ENCODE data around the gene DCP1B.
A peak's percentile ranks its signal among the peaks of the same experiment; 100 is the strongest.

Gene DCP1B

DNA sequence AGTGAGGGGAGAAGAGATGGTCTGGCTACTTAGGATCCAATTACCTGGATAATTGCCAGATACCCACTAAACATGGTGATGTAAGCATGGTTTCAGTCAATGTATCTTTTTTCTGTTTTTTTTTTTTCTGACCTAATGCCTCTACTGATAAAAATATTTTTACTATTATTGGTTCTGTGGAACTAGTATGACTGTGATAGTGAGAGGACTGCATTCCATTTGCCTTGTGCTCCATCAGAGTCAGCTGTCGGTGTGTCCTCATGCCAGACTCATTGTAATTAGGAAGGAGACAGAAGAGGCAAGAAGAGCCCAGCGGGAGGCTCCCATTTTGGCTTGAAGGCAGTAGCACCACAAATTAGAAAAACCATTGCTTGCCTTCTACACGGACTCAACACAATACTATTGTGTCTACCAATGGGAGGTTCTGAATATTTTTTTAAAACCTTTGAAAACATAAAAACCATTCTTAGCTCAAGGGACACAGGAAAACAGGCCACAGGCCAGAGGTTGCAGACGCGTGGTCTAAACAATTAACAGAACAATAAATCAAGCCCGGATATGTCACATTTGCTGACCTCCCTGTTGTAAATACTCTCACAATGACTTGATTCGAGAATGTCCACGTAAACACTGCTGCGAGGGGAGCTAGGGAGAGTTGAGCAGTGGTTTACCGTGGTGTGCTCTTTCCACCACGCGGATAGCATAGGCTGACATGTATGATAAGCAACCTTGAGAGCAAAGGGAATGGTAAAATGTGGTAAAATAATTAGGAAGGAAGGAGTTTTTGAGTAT is 13.5 kb upstream of the DCP1B start:
- no peak for DNase-seq

DNA sequence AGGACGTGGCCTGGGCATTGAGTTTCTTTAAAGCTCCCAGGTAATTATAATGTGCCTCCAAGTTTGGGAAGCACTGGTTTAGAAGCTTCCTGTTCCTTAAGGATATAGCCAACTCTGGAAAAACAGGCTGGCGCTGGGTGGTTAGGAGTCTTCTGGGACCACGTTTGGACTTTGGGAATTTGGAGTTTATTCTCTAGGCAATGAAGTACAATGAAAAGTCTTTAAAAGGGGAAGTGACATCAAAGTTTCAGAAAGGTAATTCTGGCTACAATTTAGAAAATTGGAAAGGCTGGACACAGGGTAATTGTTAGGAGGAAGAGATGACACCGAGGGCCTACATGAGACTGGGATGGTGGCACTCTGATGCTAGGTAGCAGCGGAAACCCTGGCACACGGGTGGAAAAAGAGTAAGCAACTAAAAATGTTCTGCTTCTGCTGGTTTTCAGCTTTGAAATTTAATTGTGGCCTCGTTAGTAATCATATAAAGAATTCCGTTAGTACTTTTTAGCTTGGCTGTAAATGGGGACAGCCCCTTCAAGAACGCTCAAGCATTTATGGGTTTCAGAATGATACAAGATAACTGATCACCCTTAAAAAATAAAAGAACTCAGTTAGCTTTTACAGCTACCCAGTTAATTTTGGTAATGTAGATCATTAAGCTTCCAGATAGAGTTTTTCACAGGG is 12.7 kb upstream of the DCP1B start:
- DNase-seq: no peak

DNA sequence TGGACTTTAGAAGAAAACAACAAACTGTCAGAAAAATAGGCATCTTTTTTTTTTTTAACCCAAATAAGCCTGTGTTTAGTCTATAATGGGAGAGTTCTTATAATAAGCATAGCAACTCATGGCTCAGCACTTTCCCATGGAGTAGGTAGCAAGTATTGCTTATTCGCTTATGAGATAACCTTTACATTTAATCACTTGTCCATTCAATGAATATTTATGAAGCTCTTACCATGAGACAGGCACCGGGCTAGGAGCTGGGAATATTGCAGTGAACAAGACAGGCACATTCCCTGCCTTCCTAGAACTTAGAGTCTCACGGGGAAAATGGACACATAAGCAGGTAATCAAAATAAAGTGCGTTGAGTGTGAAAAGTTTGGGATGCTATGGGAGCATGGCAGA is 10.0 kb upstream of the DCP1B start:
- DNase-seq: no peak

DNA sequence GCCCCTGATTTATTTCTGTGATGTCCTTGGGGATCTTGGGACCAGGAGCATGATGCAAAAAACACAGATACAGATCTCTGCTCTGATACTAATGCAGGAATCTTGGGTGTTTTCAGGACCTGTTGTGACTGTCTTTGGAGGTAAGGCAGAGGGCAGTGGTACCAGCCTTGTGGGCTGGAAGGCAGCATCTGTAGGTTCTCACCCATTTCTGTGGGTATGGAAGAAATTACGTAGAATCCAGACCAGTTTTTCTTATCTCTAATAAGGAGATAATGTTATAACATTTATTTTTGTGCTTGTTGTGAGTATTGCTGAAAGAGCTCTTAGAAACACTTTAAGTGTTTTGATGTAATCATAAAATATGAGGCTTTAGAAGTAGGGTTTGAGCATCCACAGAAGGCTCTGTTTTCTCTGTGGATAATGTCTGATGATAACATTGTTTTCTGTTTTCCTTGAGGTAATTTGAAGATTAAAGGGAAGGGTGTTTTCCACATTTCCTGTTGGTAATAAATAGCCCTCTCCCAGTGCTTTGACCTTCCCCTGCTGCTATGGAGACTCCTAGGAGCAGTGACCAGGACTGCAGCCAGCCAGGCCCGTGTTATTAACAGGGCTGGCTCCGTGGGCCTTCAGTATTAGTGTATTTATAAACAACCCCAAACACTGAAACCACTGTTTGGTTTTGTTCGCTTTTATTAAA is 9.4 kb upstream of the DCP1B start:
- no peak for DNase-seq

DNA sequence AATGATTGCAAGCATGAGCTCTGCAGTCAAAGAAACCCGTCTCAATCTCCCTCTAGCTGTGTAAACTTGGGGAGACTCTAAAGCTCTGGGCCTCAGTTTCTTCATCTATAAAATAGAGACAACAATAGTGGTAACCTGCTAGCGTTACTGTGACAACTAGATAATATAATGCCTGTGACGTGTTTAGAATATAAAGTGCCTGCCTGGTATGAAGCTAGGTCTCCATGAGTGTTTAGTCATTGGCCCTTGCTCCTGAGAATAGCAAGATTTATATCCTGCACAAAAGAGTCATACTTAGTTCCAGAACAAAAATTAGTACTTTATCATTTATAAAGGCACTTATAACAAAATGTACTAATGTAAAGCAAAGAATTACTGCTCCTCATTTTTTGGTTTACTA is 8.8 kb upstream of the DCP1B start:
- no peak for DNase-seq

DNA sequence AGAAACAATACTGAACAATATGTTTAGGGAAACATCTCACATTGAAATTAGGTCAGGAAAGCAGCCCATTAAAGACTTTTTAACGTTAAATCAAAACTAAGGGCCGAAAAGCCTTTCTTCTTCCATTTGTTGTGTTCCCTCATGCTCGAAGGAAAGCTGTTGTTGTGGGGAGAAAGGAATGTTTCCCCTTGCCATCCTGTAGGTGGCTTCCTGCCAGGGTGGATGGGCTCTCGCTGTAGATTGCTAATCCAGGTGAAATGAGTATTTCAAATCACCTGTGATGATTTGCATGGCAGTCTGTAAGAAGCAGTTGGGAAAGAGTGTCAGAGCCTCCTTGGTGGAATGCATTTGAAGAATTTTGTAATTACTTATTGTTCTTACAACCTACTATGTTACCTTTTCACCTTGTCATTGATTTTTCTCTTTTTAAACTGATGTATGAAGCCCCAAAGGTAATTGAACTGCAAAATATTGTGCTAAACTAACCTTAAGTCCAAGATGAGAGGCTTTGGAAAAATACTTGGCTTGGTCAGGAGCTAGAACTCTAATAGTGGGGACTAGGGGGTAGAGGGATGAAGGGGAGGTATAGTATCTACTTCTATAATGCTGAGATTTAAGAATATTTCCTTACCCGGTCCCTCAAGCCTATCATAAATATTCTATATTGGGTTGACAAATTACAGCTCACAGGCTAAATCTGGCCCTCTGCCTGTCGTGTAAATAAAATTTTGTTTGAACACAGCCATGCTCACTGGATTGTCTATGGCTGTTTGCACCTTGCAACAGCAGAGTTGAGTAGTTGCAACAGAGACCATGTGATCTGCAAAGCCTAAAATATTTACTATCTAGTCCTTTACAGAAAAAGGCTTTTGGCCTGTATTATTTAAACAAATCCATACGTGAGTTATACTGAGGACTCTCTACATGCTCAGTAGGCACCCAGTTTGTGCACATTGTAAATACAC is 7.7 kb upstream of the DCP1B start:
- peak; percentile 77 to 84 for DNase-seq

DNA sequence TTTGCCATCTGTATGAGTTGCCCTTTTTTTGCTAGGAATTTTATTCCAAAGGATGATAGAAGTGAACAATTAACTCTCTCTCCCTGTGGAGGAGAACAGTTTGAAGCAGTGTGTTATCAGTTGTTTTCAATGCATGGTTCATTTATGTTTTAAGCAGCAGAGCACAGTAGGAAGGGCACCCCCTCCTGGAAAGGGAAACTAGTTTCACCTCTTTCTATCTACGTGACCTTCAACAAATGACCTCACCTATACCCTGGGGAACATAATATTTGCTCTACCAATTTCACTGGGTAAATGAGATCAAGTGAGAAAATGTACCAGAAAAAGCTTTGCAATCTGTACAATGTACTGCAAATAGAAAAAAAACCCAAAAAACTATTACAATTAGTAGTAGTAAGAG is 5.4 kb upstream of the DCP1B start:
- no peak for DNase-seq

DNA sequence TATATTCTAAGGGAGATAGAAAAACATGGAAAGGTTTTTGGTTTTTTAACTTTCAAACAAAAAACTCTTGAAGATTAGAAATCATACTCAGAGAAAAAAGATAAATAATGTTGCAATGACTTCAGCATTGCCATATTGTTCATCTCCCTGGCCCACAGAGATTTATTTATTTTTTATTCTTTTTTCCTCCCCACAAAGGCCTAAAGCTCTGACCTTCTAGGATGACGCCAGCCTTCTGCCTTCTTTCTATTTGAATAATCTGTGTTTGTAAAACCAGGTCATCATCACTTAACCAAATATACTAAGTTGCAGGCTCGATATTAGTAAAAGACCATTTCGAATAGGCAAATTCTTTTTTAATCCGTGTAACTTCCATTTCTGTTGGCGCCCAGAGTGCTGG is 4.4 kb upstream of the DCP1B start:
- DNase-seq: peak; percentile 27 to 46

DNA sequence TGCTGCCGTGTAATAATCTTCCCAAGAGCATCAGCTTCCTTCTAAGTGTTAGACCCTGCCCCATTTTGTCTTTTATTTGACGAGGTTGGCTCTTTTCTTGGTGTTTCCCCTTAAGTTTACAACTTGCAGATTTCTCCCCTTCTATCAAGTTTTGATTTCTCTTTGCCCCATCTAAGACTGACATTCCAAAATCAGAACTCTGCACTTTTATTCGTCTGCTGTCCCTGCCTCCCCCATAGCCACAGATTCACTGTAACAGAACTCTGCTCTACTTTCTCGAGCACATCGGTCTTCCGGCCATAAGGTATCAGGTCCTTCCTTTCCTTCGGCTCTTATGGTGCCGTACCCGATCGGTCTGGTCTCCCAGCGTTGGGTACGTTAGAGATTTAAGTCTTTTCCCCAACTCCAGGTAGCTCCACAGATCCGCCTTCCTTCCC is 563 bp downstream of the DCP1B start:
- no peak for DNase-seq

DNA sequence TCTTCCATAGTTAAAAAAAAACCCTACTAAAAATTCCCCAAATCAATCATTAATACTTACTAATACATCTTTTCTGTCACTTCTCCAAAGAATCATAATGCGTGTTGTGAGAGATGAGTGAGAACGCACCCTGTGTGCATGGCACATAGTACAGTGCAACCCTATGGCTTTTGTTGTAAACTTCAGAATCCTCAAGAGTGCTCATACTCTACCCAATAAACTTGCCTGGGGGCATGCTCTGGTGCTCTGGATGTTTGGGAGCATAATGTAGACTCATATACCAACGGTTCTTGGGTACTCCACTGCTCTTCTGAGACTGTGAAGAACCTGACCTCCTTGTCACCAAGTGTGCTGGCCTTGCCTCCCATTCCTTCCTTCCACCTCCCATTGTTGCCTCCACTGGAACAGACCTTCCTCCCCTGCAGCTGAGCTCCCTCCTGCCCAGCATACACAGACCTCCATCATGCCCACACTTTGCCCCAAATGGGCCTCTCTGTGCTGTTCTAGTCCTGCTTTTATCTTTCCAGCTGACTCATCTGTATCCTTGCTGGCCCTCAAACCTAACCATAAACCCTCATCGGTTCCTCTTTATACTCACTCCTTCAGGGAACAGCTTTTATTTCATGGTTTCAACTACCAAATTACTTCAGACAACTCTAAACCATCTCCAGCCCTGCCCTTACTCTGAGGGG is 8.9 kb downstream of the DCP1B start:
- no peak for DNase-seq

DNA sequence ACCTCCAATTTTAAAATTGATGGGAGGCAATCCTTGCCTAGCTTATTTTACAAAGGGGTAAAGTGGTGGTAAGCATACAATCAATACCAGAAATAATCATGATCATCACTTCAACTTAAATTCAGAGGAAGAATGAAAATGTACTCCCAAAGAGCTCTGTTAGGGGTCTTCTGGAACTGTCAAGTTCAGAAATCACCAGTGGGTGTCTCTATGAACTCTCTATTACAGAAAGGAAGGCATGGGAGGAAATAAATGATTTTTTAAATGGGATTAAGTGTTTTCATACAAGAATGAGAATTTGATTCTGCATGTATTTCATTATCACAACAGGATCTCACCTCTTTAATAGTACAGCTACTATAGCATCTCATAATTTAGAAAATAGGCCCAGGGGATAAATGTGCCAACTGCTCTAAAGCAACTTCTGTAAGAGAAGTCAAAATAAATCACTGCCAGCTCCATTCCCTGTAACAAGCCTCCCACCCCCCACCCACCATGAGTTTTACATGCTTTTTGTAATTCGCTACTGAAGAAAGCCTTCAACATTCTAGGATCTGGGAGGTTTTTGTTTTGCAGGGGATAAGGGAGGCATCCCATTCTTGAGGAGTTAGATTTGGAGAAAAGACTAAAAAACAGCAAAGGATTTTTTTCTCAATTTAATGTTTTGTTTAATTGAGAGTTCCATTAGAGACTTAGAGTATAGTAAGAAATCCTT is 9.7 kb downstream of the DCP1B start:
- DNase-seq: no peak

DNA sequence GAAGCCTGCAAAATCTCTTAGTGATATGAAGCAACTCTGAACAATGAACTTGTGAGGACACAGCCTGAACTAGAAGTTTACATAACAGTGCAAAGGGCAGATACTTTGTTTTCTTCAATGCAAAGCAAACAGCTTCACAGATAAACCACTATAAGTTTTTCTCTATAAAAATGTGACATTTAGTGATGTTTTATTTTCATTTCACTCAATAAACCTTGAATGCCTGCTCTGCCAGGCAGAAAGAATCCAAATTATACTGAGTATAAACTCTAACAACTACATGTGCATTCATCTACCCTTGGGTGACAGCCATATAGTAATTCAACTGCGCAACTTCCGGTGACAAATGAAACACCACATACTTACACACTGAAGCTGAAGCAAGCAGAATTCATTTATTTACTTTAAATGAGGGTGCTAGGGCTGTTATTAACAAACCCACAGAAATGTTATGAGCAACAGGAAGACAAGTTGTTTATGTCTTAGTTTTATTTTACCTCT is 10.3 kb downstream of the DCP1B start:
- no peak for DNase-seq

DNA sequence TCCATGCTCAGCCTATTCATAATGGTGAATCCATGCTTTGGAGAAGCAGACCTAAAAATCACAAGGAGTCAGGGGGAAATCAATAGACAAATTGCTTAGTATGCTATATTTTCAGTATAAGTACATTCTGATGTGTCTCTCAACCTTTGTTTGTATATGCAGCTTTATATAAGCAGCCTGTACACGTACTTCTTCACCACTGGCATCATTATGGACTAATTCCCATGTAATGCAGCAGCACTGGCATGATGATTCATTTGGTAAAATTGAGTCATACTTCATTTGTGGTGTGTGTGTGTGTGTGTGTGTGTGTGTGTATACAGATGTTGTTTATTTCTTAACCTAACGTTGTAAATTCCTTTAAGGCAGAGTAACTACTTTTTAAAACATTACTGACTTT is 10.9 kb downstream of the DCP1B start:
- DNase-seq: no peak

DNA sequence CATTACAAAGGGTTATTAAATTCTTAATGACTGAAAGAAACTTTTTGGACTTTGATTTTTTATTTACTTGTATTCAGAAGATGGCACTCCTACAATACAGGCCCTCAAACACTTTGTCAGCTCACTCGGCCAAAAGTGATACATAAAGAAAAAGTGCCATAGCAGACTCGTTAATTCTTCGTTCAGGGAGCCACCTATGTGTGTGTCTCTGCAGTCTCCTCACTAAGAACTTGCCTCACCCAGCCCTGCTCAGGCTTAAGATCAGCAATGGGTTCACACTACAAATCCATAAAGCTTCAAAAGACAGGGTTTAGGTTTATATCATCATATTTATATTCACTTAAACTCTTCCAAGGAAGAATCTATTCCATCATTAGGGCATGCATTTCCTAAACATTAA is 11.5 kb downstream of the DCP1B start:
- DNase-seq: no peak

DNA sequence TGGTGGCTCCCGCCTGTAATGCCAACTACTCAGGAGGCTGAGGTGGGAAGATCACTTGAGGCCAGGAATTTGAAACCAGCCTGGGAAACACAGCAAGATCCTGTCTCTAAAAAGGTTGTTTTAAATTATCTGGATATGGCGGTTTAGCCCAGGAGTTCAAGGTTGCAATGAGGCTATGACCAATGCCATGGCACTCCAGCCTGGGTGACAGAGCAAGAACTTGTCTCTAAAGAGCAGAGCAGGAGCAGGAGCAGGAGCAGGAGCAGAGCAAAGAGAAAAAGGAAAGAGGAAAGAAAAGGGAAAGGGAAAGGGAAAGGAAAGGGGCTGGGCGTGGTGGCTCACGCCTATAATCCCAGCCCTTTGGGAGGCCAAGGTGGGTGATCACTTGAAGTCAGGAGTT is 15.1 kb downstream of the DCP1B start:
- DNase-seq: no peak

DNA sequence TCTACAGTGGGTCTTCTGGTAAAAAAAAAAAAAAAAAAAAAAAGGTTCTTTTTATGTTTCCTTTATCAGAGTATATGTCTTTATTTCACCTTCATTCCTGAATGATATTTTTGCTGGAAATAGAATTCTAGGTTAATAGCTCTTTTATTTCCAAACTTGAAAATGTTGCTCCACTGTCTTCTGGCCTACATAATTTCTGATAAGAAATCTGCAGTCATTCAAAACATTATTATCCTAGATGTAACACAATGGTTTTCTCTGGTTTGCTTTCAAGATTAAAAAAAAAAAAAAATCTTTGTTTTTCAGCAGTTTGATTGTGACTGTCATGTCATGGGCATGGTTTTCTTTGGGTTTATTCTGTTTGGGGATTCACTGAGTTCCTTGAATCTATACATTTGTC is 19.5 kb downstream of the DCP1B start:
- DNase-seq: no peak

DNA sequence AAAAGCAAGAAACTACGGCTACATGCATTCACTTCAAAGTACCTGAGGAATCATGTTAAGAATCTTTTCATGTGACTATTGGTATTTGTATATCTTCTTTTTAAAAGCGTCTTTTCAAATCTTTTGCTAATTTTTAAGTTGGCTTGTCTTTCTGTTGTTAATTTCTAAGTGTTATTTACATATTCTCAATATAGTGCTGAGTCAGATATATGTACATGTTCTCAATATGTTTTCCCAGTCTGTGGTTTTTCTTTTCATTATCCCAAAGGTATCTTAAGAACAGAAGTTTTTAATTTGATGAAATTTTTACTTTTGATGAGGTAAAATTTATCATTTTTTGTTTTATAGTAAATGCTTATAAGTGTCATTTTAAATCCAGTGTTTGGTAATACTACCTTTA is 24.0 kb downstream of the DCP1B start:
- DNase-seq: no peak

DNA sequence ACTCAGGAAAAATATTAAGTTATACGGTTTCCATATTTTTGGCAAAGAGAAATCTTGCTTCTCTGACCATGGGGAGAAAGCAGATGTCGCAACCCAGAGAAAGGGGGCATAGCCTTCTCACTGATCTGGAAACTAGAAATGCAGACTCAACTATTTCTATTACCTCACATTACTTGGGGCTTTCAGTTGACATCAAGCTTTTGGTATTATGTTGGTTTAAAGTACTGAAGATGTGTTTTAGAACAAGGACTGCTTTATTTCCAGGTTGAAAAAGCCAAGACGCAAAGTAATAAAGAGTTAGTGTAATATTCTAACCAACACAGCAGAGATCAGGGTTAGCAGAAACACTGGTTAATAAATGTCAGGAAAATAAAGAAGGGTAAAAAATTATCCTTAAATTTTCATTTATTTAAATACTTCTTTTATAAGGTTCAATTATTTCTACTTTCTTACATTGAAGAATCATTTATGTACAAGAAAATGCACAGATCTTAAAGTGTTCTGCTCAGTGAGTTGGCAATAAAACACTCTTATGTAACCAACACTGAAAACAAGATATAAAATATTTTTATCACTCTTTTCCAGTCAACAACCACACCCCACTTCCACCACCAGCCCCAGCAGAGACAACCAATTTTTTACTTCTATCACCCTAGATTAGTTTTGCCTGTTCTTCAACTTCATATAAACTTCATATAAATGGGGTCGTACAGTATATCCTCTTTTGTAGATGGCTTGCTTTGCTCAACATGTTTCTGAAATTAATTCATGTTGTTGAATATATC is 26.0 kb downstream of the DCP1B start:
- DNase-seq: no peak

DNA sequence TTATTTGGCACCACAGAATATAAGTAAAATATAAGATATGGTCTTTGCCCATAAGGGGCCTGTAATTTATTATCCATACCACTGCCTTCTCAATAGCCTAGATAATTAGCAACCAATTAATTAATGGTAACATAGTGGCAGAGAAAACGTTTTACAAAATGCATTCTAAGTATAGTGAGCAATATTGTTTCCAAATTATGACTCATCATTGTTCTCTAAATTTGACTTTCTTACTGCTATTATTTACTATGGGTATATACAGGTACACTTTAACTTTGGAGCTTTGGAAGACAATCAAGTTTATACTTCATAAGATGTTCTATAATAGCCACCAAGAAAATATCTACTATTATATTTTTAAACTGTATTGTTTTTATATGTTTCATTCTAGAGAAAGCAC is 26.7 kb downstream of the DCP1B start:
- no peak for DNase-seq

DNA sequence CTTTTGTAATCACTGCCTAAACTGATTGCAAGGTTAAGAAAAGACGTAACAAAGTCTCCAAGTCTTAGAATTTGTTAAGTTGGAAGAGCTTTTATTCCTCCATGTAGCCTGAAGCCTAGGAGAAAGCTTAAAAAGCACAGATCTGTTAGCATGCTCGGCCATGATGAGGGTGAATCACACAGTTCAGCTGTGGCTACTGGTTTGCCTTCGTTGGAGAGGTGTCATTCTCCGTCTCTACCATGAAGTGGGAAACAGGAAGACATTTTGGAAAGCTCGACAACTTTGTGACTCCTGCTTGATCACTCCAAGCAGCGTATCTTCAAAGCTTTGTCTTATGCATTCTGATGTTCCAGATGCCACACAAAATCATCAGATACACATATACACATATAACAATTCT is 27.1 kb downstream of the DCP1B start:
- no peak for DNase-seq

DNA sequence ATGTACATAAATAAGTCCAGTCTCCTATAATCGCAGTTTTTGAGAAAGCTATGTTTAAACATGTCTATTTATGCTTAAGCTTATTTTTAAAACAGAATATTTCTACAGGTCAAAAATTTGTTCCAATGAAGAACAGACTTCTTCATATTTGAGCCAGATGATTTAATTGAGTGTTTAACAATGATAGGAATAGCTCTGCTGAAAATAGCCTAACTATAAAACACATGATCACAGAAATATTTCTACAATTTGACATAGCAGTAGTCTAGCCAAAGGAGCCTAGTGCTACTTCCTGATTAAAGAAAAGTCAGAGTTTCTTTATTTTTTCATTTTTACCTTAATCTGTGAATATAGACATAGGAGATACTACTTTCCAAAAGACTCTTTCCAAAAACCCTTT is 29.4 kb downstream of the DCP1B start:
- DNase-seq: no peak
